Stimulated activated CD8-positive, alpha-beta memory T cell treated with anti-CD3 and anti-CD28 coated beads, Interleukin-15, amount 100 ng/mL, for 24 hours (primary cell): ENCODE measurements around the gene HOXB4.
"Not testable (repeated sequence)": the region's sequence is repeated elsewhere in the genome, so short reads cannot be mapped to it uniquely, and the experiment has no call there.

ENCODE experiments used
- DNase-seq: peaks from one replicate; pipeline ENCODE4 v3.0.0-alpha.2; 2020; ENCODE audit warnings: low read depth

Gene HOXB4

GRCh38 chr17:48546924-48547807 is 31.0 kb downstream of the HOXB4 start:
- no peak for DNase-seq

GRCh38 chr17:48546137-48546923 is 31.8 kb downstream of the HOXB4 start:
- DNase-seq: no peak

- DNase-seq: no peak
Observed at GRCh38 chr17:48545539-48545938, 32.6 kb downstream of the HOXB4 start.

GRCh38 chr17:48545022-48545375 is 33.2 kb downstream of the HOXB4 start, which contains the start of gene HOXB2:
Gene HOXB2 (minus strand): TSS chr17:48545109. CDS start chr17:48544911, 198 bp downstream.
- DNase-seq: no peak

- DNase-seq: no peak
Observed at GRCh38 chr17:48544349-48545021, 33.7 kb downstream of the HOXB4 start.

- no peak for DNase-seq
Observed at GRCh38 chr17:48543854-48544348, 34.2 kb downstream of the HOXB4 start.

- DNase-seq: no peak
Observed at GRCh38 chr17:48543107-48543853, 34.9 kb downstream of the HOXB4 start.

GRCh38 chr17:48542698-48543106 is 35.4 kb downstream of the HOXB4 start:
- DNase-seq: no peak

- DNase-seq: no peak
Observed at GRCh38 chr17:48542114-48542656, 36.0 kb downstream of the HOXB4 start.

GRCh38 chr17:48541577-48542113 is 36.5 kb downstream of the HOXB4 start:
- no peak for DNase-seq

GRCh38 chr17:48541036-48541576 is 37.0 kb downstream of the HOXB4 start:
- no peak for DNase-seq

- DNase-seq: no peak
Observed at GRCh38 chr17:48540213-48540612, 37.9 kb downstream of the HOXB4 start.

GRCh38 chr17:48539177-48539576 is 39.0 kb downstream of the HOXB4 start:
- DNase-seq: no peak

GRCh38 chr17:48537316-48537715 is 40.8 kb downstream of the HOXB4 start:
- no peak for DNase-seq

- DNase-seq: not testable (repeated sequence)
Observed at GRCh38 chr17:48535793-48536559, 42.2 kb downstream of the HOXB4 start.

- DNase-seq: no peak
Observed at GRCh38 chr17:48532261-48532660, 45.9 kb downstream of the HOXB4 start.

- DNase-seq: no peak
Observed at GRCh38 chr17:48530887-48531272, 47.3 kb downstream of the HOXB4 start, which contains the start of gene HOXB1. Gene HOXB1 (minus strand): TSS chr17:48531011. CDS start chr17:48530904, 107 bp downstream.

- no peak for DNase-seq
Observed at GRCh38 chr17:48530208-48530886, 47.8 kb downstream of the HOXB4 start.

GRCh38 chr17:48529683-48530009 is 48.5 kb downstream of the HOXB4 start:
- no peak for DNase-seq
